IMR-90 (cell line): ENCODE data around the gene MMS19. TPM values are rescaled to one million over a fixed set of nuclear protein-coding genes. Genes with fewer than 3 reads are reported as not detected.

ENCODE experiments used
- ATAC-seq: fragments of 200-7000 bp; cut with Tn5 transposase; 2 replicates; pipeline ENCODE4 v1.9.1; 2020; ENCODE audit warnings: low read depth, mild to moderate bottlenecking, moderate library complexity
- BruUV-seq: library from RNA; stranded (reverse); fragments of 400-500 nt; replicated peaks from 2 replicates; lab custom pipeline; 2021; lab: Mats Ljungman, UMichigan
- CTCF ChIA-PET: fragments of 300-600 bp; formaldehyde crosslinking; extraction: SDS; loops from one replicate; lab custom pipeline; 2021; ENCODE audit warnings: antibody characterized with exemption; lab: Yijun Ruan, JAX
- POLR2A ChIA-PET: fragments of 300-600 bp; sonication (Branson Sonifier 250); formaldehyde crosslinking; loops from one replicate; lab custom pipeline; 2022; ENCODE audit warnings: antibody characterized with exemption; ENCODE audit not compliant: unreplicated experiment; lab: Charles Lee
- DNase-seq: peaks from one replicate; pipeline ENCODE4 v3.0.0; 2013
- H2AFZ ChIP-seq: replicated peaks from 2 replicates; pipeline ENCODE3; 2013; ENCODE audit warnings: low read length, mild to moderate bottlenecking; ENCODE audit not compliant: poor library complexity
- H2AK5ac ChIP-seq: 2 replicates; pipeline ENCODE4 v1.6.1; 2013; ENCODE audit warnings: low read depth, low read length, inconsistent platforms
- H2AK9ac ChIP-seq: replicated peaks from 2 replicates; pipeline ENCODE3; 2013; ENCODE audit warnings: mild to moderate bottlenecking, low read depth, low read length, moderate library complexity; ENCODE audit not compliant: poor library complexity
- H2BK120ac ChIP-seq: 2 replicates; pipeline ENCODE4 v1.6.1; 2013; ENCODE audit warnings: low read depth, low read length, inconsistent platforms
- H2BK15ac ChIP-seq: 3 replicates; pipeline ENCODE4 v1.6.1; 2013; ENCODE audit warnings: low read depth, low read length, inconsistent platforms
- H2BK20ac ChIP-seq: 2 replicates; pipeline ENCODE4 v1.6.1; 2013; ENCODE audit warnings: low read depth, mild to moderate bottlenecking, inconsistent platforms, low read length, moderate library complexity
- H2BK5ac ChIP-seq: 2 replicates; pipeline ENCODE4 v1.6.1; 2013; ENCODE audit warnings: mild to moderate bottlenecking, low read depth, low read length, inconsistent platforms; ENCODE audit not compliant: poor library complexity, severe bottlenecking
- H3K14ac ChIP-seq: replicated peaks from 2 replicates; pipeline ENCODE4 v1.6.1; 2013; ENCODE audit warnings: low read depth, low read length, inconsistent platforms
- H3K18ac ChIP-seq: 2 replicates; pipeline ENCODE4 v1.6.1; 2013; ENCODE audit warnings: low read depth, low read length, control low read depth
- H3K23ac ChIP-seq: 2 replicates; pipeline ENCODE4 v1.6.1; 2013; ENCODE audit warnings: low read depth, low read length, inconsistent platforms
- H3K27ac ChIP-seq: 2 replicates; pipeline ENCODE4 v1.5.1; 2013; ENCODE audit warnings: mild to moderate bottlenecking, control low read depth, low read length; ENCODE audit not compliant: insufficient read depth
- H3K27me3 ChIP-seq: 2 replicates; pipeline ENCODE4 v1.6.1; 2013; ENCODE audit warnings: low read length; ENCODE audit not compliant: control insufficient read depth, insufficient read depth
- H3K36me3 ChIP-seq: 2 replicates; pipeline ENCODE4 v1.6.1; 2013; ENCODE audit warnings: low read length, mixed read lengths; ENCODE audit not compliant: control insufficient read depth, insufficient read depth
- H3K4ac ChIP-seq: 2 replicates; pipeline ENCODE4 v1.6.1; 2013; ENCODE audit warnings: low read depth, low read length, inconsistent platforms
- H3K4me1 ChIP-seq: 2 replicates; pipeline ENCODE4 v1.6.1; 2013; ENCODE audit warnings: low read length, mixed read lengths; ENCODE audit not compliant: control insufficient read depth, insufficient read depth
- H3K4me2 ChIP-seq: 2 replicates; pipeline ENCODE4 v1.6.1; 2013; ENCODE audit warnings: low read depth, mild to moderate bottlenecking, control low read depth, low read length, moderate library complexity
- H3K4me3 ChIP-seq: 2 replicates; pipeline ENCODE4 v1.5.1; 2013; ENCODE audit warnings: low read depth, mild to moderate bottlenecking, control low read depth, low read length, moderate library complexity; ENCODE audit not compliant: insufficient read depth
- H3K56ac ChIP-seq: 2 replicates; pipeline ENCODE4 v1.6.1; 2013; ENCODE audit warnings: low read length, inconsistent platforms; ENCODE audit not compliant: insufficient read depth; ENCODE audit errors: extremely low read depth
- H3K79me1 ChIP-seq, 2 experiments: 2 replicates each; pipeline ENCODE4 v1.6.1; 2013; ENCODE audit warnings: low read length in 2 of 2, inconsistent platforms in 1 of 2, low read depth in 1 of 2
- H3K9ac ChIP-seq: 2 replicates; pipeline ENCODE4 v1.6.1; 2013; ENCODE audit warnings: low read depth, low read length, control low read depth
- H3K9me1 ChIP-seq: 2 replicates; pipeline ENCODE4 v1.6.1; 2013; ENCODE audit warnings: low read length, inconsistent platforms; ENCODE audit not compliant: insufficient read depth
- H3K9me3 ChIP-seq: 2 replicates; pipeline ENCODE4 v1.6.1; 2013; ENCODE audit warnings: low read length; ENCODE audit not compliant: control insufficient read depth, insufficient read depth
- H4K20me1 ChIP-seq: 2 replicates; pipeline ENCODE4 v1.6.1; 2013; ENCODE audit warnings: low read length, inconsistent platforms; ENCODE audit not compliant: insufficient read depth
- H4K5ac ChIP-seq: 2 replicates; pipeline ENCODE4 v1.6.1; 2013; ENCODE audit warnings: mild to moderate bottlenecking, low read depth, low read length, control low read depth
- H4K8ac ChIP-seq, 2 experiments: 2 replicates each; pipeline ENCODE4 v1.6.1; 2013; ENCODE audit warnings: low read depth in 2 of 2, low read length in 2 of 2, control low read depth in 1 of 2, inconsistent platforms in 1 of 2
- H4K91ac ChIP-seq: 2 replicates; pipeline ENCODE4 v1.6.1; 2013; ENCODE audit warnings: low read depth, low read length, inconsistent platforms; ENCODE audit not compliant: insufficient read depth
- MAFK ChIP-seq: IDR thresholded peaks from 2 replicates; pipeline ENCODE4 v1.6.1; 2012; ENCODE audit warnings: low read depth, low read length, improper control_type of control experiment
- MXI1 ChIP-seq: IDR thresholded peaks from 2 replicates; pipeline ENCODE4 v1.6.1; 2012; ENCODE audit warnings: low read depth, mild to moderate bottlenecking, low read length, moderate library complexity, borderline replicate concordance
- NFE2L2 ChIP-seq: fragments of 150-350 bp; IDR thresholded peaks from 2 replicates; pipeline ENCODE4 v1.6.1; 2016; ENCODE audit warnings: low read depth, mild to moderate bottlenecking, low read length
- POLR2A ChIP-seq: IDR thresholded peaks from 2 replicates; pipeline ENCODE4 v1.6.1; 2012; ENCODE audit warnings: mild to moderate bottlenecking, low read depth, low read length
- RAD21 ChIP-seq: IDR thresholded peaks from 2 replicates; pipeline ENCODE4 v1.6.1; 2012; ENCODE audit warnings: low read length, improper control_type of control experiment
- RCOR1 ChIP-seq: IDR thresholded peaks from 2 replicates; pipeline ENCODE4 v1.6.1; 2012; ENCODE audit warnings: mild to moderate bottlenecking, low read length, improper control_type of control experiment; ENCODE audit not compliant: insufficient replicate concordance
- RFX5 ChIP-seq: IDR thresholded peaks from 2 replicates; pipeline ENCODE4 v1.8.0; 2012; ENCODE audit warnings: low read depth, mild to moderate bottlenecking, low read length, moderate library complexity
- SMC3 ChIP-seq: fragments of 150-350 bp; IDR thresholded peaks from 2 replicates; pipeline ENCODE4 v1.6.1; 2016; ENCODE audit warnings: low read depth, mild to moderate bottlenecking, antibody characterized with exemption, low read length, moderate library complexity
- WGBS, 2 experiments: methylation state at CpG; one replicate each; pipeline versions ENCODE4 v1.1.5 to v1.1.7; 2013; ENCODE audit warnings: missing lambda C conversion rate in 2 of 2; ENCODE audit not compliant: insufficient read length in 1 of 2; ENCODE audit errors: extremely low coverage in 2 of 2; 5-methylcytosine and 5-hydroxymethylcytosine counted together
- dilution Hi-C: fragments of 300-500 bp; cut with HindIII; formaldehyde crosslinking; loops from one replicate; pipeline ENCODE4 v1.14.3; 2018; ENCODE audit warnings: low sequenced_read_pairs; ENCODE audit not compliant: unreplicated experiment
- in situ Hi-C: fragments of 300-500 bp; cut with MboI; formaldehyde crosslinking; loops from 3 replicates; pipeline ENCODE4 v1.14.3; 2019; ENCODE audit warnings: low sequenced_read_pairs, inconsistent platforms, mixed read lengths
- intact Hi-C: fragments of 100-400 bp; cut with micrococcal nuclease; formaldehyde crosslinking; loops from 2 replicates; pipeline ENCODE4 v1.10.0; 2022
- polyA plus RNA-seq, 3 experiments: library from polyadenylated mRNA; depleted of rRNA; stranded (reverse); fragments of >200 nt; gene quantifications; 2 replicates each; pipeline ENCODE4 v1.2.3, GENCODE V29; 2012; ENCODE audit warnings: low replicate concordance in 1 of 3
- total RNA-seq: library from RNA; depleted of rRNA; stranded (reverse); fragments of >200 nt; gene quantifications from 2 replicates; pipeline ENCODE4 v1.2.3, GENCODE V29; 2012
- TF ChIP-seq, protein P1 (sequence below): conservative IDR thresholded peaks from 2 replicates; pipeline ENCODE4 v1.5.1; 2012; ENCODE audit warnings: mild to moderate bottlenecking, low read depth, low read length, improper control_type of control experiment

Gene MMS19
- total and polyA plus RNA-seq, 2 of the 4 experiments (the other 2 are of a cell fraction) = 70.1 to 72.7 TPM

DNA sequence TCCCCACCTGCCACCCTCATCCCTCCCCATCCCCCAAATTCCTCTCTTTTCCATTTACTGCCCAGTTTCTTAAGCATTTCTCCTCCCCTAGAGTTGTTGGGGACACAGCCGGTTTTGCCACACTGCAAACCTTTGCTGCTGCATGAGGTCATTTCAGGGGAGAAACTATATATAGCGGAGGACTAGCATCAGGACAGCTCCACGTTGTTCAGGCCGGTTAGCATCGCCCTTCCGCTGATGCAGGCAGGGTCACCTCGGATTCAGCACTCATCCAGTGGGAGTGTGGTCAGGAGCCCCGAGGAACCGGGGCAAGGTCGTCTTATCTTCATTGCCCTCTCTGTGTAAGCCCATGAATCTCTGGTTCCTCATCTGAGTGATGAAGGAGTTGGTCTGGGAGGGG, 16.1 kb upstream of the MMS19 start:
- no peak overlapping the region for H3K27ac ChIP-seq
- H3K4me2 ChIP-seq = no peak overlapping the region
- H4K5ac ChIP-seq = no peak overlapping the region
- no peak overlapping the region for H2BK20ac ChIP-seq
- ATAC-seq = no peak
- peaks cover 33 to 76% of the 10 kb centered on the region in 2 experiments for H3K79me1 ChIP-seq
- H3K9ac ChIP-seq = no peak overlapping the region
- H2AK9ac ChIP-seq = no peak overlapping the region
- in situ Hi-C loops = no loop called here
- H4K20me1 ChIP-seq = peaks cover 73% of the 10 kb centered on the region
- no peak overlapping the region for H4K91ac ChIP-seq
- no peak overlapping the region for H3K56ac ChIP-seq
- intact Hi-C loops = no loop called here
- H2AK5ac ChIP-seq = no peak overlapping the region
- H3K27me3 ChIP-seq = no peaks in the 10 kb centered on the region
- no peak overlapping the region for H3K14ac ChIP-seq
- H3K36me3 ChIP-seq = no peaks in the 10 kb centered on the region
- POLR2A ChIA-PET = no interaction called here
- WGBS, 2 experiments = 70% methylated on average over 4 of the region's 10 CpGs; no CpG with 5 or more reads in 1 of the 2 experiments
- no peak overlapping the region for H2BK15ac ChIP-seq
- H2BK120ac ChIP-seq = no peak overlapping the region
- peaks cover 17% of the 10 kb centered on the region for H3K4me1 ChIP-seq
- BruUV-seq = no TSS peak
- dilution Hi-C loops = no loop called here
- no peak overlapping the region; the same call in 1 of the 2 replicates for H3K23ac ChIP-seq
- no peak for DNase-seq
- no peak overlapping the region for H2BK5ac ChIP-seq
- no peak overlapping the region for H3K4ac ChIP-seq
- H3K9me1 ChIP-seq = peaks cover 18% of the 10 kb centered on the region; the same call in 1 of the 2 replicates
- TF ChIP-seq SMC3 = no peak
- TF ChIP-seq RFX5 = no peak
- no peak for TF ChIP-seq POLR2A
- TF ChIP-seq NFE2L2 = no peak
- TF ChIP-seq, protein P1, sequence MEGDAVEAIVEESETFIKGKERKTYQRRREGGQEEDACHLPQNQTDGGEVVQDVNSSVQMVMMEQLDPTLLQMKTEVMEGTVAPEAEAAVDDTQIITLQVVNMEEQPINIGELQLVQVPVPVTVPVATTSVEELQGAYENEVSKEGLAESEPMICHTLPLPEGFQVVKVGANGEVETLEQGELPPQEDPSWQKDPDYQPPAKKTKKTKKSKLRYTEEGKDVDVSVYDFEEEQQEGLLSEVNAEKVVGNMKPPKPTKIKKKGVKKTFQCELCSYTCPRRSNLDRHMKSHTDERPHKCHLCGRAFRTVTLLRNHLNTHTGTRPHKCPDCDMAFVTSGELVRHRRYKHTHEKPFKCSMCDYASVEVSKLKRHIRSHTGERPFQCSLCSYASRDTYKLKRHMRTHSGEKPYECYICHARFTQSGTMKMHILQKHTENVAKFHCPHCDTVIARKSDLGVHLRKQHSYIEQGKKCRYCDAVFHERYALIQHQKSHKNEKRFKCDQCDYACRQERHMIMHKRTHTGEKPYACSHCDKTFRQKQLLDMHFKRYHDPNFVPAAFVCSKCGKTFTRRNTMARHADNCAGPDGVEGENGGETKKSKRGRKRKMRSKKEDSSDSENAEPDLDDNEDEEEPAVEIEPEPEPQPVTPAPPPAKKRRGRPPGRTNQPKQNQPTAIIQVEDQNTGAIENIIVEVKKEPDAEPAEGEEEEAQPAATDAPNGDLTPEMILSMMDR = no peak
- TF ChIP-seq MAFK = no peak
- no peak for TF ChIP-seq RCOR1
- no peak for TF ChIP-seq RAD21
- TF ChIP-seq MXI1 = no peak
- no peaks in the 10 kb centered on the region for H3K9me3 ChIP-seq
- no peak overlapping the region for H4K8ac ChIP-seq
- H2AFZ ChIP-seq = no peak overlapping the region
- CTCF ChIA-PET = no interaction called here
- no peak overlapping the region for H3K4me3 ChIP-seq
- H3K18ac ChIP-seq = no peak overlapping the region
